ENCODE data around the gene CTXN1. TPM values are rescaled to one million over a fixed set of nuclear protein-coding genes. Genes with fewer than 3 reads are reported as not detected.
"Not testable (repeated sequence)": the region's sequence is repeated elsewhere in the genome, so short reads cannot be mapped to it uniquely, and the experiment has no call there.

Gene CTXN1
- total RNA-seq, 1 experiment from 2014 or later = 5.2 TPM

DNA sequence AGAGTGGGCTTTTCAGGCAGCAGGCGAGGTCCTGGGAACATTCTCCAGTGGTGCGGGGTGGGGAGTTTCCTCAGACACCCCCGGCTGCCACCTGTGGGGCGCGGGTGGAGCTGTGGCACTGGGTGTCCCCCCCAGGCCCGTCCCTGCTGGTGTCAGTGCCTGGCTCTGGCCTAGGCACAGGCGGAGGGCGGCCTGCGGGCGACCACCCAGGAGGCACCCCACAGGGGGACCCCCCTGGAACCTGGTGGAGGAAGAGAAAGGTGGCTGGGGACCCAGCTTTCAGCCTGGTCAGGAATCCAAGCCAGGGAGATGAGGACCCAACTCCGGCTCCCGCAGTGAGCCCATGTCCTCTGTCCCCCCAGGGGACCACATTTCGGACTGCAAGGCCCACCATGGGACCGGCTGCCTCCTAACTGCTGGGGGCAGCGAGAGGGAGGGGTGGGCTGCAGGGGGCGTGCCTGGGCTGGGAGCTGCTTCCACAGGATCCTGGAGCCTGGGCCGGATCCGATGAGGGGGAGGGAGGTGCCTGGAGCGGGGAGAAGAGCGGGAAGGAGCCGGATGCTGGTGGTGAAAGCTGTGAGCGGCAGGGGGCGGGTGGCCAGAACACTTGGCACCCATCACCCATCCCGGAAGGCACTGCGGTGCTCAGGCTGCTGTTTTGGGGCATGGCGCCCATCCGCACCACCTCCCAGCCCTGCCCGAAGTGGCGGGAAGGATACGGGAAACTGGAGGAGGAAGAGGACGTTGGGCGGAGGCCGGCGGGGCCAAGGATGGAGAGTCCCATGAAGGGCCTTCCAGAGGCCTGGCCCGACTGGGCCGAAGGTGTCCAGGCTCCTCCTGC lies 5.5 kb upstream of the CTXN1 start:
- Mint-ChIP-seq H3K27ac (ENCODE audit: low read depth, unreplicated experiment) (peak overlapping the region; percentile 12), H3K4me3 (ENCODE audit: unreplicated experiment) (no peak overlapping the region), H3K9me3 (ENCODE audit: unreplicated experiment) (no peaks in the 10 kb centered on the region), H3K36me3 (ENCODE audit: insufficient read depth, unreplicated experiment) (peaks cover 74% of the 10 kb centered on the region), H3K27me3 (ENCODE audit: insufficient read depth, unreplicated experiment) (no peaks in the 10 kb centered on the region), H3K4me1 (ENCODE audit: insufficient read depth, unreplicated experiment) (peaks cover 13% of the 10 kb centered on the region)
- no TSS peak for BruUV-seq (replicated peaks)
- no peak for DNase-seq (ENCODE audit: unreplicated experiment)
- TF ChIP-seq, protein P1, sequence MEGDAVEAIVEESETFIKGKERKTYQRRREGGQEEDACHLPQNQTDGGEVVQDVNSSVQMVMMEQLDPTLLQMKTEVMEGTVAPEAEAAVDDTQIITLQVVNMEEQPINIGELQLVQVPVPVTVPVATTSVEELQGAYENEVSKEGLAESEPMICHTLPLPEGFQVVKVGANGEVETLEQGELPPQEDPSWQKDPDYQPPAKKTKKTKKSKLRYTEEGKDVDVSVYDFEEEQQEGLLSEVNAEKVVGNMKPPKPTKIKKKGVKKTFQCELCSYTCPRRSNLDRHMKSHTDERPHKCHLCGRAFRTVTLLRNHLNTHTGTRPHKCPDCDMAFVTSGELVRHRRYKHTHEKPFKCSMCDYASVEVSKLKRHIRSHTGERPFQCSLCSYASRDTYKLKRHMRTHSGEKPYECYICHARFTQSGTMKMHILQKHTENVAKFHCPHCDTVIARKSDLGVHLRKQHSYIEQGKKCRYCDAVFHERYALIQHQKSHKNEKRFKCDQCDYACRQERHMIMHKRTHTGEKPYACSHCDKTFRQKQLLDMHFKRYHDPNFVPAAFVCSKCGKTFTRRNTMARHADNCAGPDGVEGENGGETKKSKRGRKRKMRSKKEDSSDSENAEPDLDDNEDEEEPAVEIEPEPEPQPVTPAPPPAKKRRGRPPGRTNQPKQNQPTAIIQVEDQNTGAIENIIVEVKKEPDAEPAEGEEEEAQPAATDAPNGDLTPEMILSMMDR (IDR thresholded peaks at IDR 0.05; ENCODE audit: unreplicated experiment) = no peak
- ChIA-PET POLR2A (interaction anchor here (3.5 to 5.2 kb wide), 2 partner anchors 11 kb away, joined by 27 to 56 read pairs; partner anchors contain the start of genes SNAPC2 and TIMM44), CTCF (interaction anchor here (0.6 to 1.6 kb wide), 3 partner anchors 12 to 758 kb away, joined by 3 to 15 read pairs (median 3); partner anchors contain the start of genes SNAPC2 and TIMM44)
- intact Hi-C loops (cut with micrococcal nuclease) = no loop called here

DNA sequence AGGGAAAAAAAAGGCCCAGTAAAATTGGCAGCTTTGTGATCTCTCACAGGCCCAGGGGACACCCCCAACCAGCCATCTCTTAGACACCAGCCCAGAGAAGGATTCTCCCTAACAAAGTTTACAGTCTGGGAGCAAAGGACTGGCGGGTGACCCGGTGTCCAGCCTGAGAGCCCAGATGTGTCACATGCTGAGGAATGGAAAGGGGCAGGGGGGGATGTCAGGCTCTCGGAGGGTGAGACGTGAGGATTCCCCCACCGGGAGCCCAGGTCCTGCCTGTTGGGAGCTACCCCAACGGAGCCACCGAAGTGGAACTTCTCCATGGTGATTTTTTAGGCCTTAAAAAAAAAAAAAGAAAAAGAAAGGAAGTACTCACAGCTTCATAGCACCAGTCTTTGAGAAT lies 4.8 kb upstream of the CTXN1 start:
- BruUV-seq (replicated peaks) = no TSS peak
- ChIA-PET CTCF (interaction anchor here (0.6 to 1.6 kb wide), 4 partner anchors 11 to 758 kb away, joined by 3 to 15 read pairs (median 4); partner anchors contain the start of genes SNAPC2 and TIMM44), POLR2A (interaction anchor here (0.6 to 5.2 kb wide), 3 partner anchors 10 to 629 kb away, joined by 3 to 56 read pairs (median 27); partner anchors contain the start of genes SNAPC2 and TIMM44)
- peaks cover 72% of the 10 kb centered on the region for H3K36me3 Mint-ChIP-seq (ENCODE audit: insufficient read depth, unreplicated experiment)
- TF ChIP-seq, protein P1 (IDR thresholded peaks at IDR 0.05; ENCODE audit: unreplicated experiment) = no peak
- no peaks in the 10 kb centered on the region for H3K9me3 Mint-ChIP-seq (ENCODE audit: unreplicated experiment)
- peaks cover 13% of the 10 kb centered on the region for H3K4me1 Mint-ChIP-seq (ENCODE audit: insufficient read depth, unreplicated experiment)
- H3K4me3 Mint-ChIP-seq (ENCODE audit: unreplicated experiment) = no peak overlapping the region
- no peak for DNase-seq (ENCODE audit: unreplicated experiment)
- intact Hi-C loops (cut with micrococcal nuclease) = no loop called here
- peak overlapping the region; percentile 12 for H3K27ac Mint-ChIP-seq (ENCODE audit: low read depth, unreplicated experiment)
- no peaks in the 10 kb centered on the region for H3K27me3 Mint-ChIP-seq (ENCODE audit: insufficient read depth, unreplicated experiment)

DNA sequence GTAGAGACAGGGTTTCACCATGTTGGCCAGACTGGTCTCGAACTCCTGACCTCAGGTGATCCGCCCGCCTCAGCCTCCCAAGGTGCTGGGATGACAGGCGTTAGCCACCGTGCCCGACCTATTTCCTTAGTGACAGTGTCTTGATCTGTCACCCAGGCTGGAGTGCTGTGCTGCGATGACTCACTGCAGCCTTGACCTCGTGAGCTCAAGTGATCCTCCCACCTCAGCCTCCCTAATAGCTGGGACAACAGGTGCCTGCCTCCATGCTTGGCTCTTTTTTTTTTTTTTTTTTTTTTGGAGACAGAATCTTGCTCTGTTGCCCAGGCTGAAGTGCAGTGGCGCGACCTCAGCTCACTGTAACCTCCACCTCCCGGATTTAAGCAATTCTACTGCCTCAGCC lies 4.1 kb upstream of the CTXN1 start:
- H3K27me3 Mint-ChIP-seq (ENCODE audit: insufficient read depth, unreplicated experiment); intact Hi-C loops (cut with micrococcal nuclease); H3K9me3 Mint-ChIP-seq (ENCODE audit: unreplicated experiment); H3K4me3 Mint-ChIP-seq (ENCODE audit: unreplicated experiment); BruUV-seq (replicated peaks): not testable (repeated sequence)
- peak; percentile 31 for DNase-seq (ENCODE audit: unreplicated experiment)
- ChIA-PET POLR2A (interaction anchor here (1.3 to 5.2 kb wide), 5 partner anchors 10 to 61 kb away, joined by 3 to 56 read pairs (median 15); partner anchors contain the start of genes MAP2K7, SNAPC2 and TIMM44), CTCF (interaction anchor here (0.6 to 2.2 kb wide), 6 partner anchors 10 to 1445 kb away, joined by 3 to 15 read pairs (median 4); partner anchors contain the start of genes SNAPC2 and TIMM44)
- Mint-ChIP-seq H3K27ac (ENCODE audit: low read depth, unreplicated experiment) (peak overlapping the region; percentile 12), H3K4me1 (ENCODE audit: insufficient read depth, unreplicated experiment) (peaks cover 13% of the 10 kb centered on the region), H3K36me3 (ENCODE audit: insufficient read depth, unreplicated experiment) (peaks cover 69% of the 10 kb centered on the region)

DNA sequence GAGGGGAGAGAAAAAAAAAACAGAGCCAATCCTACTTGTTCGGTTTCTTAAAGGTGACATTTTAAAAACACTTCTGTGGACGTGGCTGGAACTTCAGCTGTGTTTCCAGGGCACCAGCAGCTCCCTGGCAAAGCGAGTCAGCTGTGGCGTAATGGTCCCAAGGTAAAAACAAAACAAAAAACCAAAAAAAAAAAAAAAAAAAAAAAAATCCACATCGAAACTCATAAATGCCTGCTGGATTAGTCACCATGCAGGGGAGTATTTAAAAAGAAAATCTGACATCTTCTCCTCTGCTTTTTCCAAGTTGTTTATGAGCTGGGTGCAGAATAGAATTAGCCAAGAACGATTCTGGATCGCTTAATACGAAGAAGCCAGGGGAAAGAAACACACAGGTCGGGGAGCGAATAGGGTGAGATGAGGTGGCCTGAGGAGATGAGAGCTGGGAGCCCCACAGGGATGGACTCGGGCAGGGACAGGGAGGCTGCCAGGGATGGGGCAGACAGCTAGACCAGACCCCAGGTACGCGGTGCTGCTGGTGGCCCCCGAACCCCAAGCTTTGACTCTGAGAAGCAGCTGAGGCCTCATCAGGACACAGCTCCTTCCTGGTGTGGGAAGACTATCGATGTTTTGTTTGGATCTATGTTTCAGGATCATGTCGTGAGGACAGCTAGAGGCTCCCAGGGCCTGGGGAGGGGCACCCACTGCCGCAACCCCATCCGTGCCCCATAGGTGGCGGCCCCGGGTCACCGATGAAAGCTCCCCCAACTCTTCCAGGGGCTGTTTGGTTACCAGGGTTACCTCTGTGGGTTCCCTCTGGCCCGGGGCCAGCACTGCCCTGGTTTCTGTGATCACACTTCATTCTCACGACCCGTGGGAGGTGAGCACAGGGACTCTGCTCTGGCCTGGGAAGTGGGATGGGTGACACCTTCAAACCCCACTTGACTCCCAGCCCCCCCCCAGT lies 3.1 kb upstream of the CTXN1 start:
- TF ChIP-seq, protein P1 (IDR thresholded peaks at IDR 0.05; ENCODE audit: unreplicated experiment) = peak; percentile 34
- POLR2A ChIA-PET = interaction anchor here (0.6 to 5.2 kb wide), 15 partner anchors 9 to 392 kb away, joined by 3 to 56 read pairs (median 3); partner anchors contain the start of genes LRRC8E, MAP2K7, NDUFA7 and PET100
- CTCF ChIA-PET = interaction anchor here (0.6 to 2.2 kb wide), 14 partner anchors 8 to 593 kb away, joined by 3 to 14 read pairs (median 4); partner anchors contain the start of genes SNAPC2 and TIMM44
- Mint-ChIP-seq H3K4me3 (ENCODE audit: unreplicated experiment) (peak overlapping the region; percentile 62), H3K27me3 (ENCODE audit: insufficient read depth, unreplicated experiment) (no peaks in the 10 kb centered on the region), H3K9me3 (ENCODE audit: unreplicated experiment) (no peaks in the 10 kb centered on the region), H3K4me1 (ENCODE audit: insufficient read depth, unreplicated experiment) (peaks cover 13% of the 10 kb centered on the region), H3K36me3 (ENCODE audit: insufficient read depth, unreplicated experiment) (peaks cover 63% of the 10 kb centered on the region), H3K27ac (ENCODE audit: low read depth, unreplicated experiment) (peak overlapping the region; percentile 93)
- peak; percentile 82 for DNase-seq (ENCODE audit: unreplicated experiment)
- BruUV-seq (replicated peaks) = no TSS peak
- intact Hi-C loops (cut with micrococcal nuclease) = no loop called here

Measured in MCF 10A (cell line).